GM12892 (cell line): ENCODE data around the gene ALG6.

Experiments
- DNase-seq: peaks from one replicate; pipeline ENCODE4 v3.0.0; 2011; ENCODE audit not compliant: insufficient read length
- FAIRE-seq: peaks from 2 replicates; lab custom pipeline; 2011; peaks lifted over from hg19 to GRCh38; lab: Jason Lieb, UNC
- POLR2A ChIP-seq: IDR thresholded peaks from 2 replicates; pipeline ENCODE4 v1.6.1; 2011; ENCODE audit warnings: low read depth, low read length, control low read depth
- POLR2AphosphoS5 ChIP-seq: IDR thresholded peaks from 2 replicates; pipeline ENCODE4 v1.6.1; 2011; ENCODE audit warnings: low read depth, low read length, control low read depth
- TAF1 ChIP-seq: IDR thresholded peaks from 2 replicates; pipeline ENCODE4 v1.6.1; 2011; ENCODE audit warnings: low read depth, mild to moderate bottlenecking, control low read depth, low read length, borderline replicate concordance

The ALG6 gene

DNA sequence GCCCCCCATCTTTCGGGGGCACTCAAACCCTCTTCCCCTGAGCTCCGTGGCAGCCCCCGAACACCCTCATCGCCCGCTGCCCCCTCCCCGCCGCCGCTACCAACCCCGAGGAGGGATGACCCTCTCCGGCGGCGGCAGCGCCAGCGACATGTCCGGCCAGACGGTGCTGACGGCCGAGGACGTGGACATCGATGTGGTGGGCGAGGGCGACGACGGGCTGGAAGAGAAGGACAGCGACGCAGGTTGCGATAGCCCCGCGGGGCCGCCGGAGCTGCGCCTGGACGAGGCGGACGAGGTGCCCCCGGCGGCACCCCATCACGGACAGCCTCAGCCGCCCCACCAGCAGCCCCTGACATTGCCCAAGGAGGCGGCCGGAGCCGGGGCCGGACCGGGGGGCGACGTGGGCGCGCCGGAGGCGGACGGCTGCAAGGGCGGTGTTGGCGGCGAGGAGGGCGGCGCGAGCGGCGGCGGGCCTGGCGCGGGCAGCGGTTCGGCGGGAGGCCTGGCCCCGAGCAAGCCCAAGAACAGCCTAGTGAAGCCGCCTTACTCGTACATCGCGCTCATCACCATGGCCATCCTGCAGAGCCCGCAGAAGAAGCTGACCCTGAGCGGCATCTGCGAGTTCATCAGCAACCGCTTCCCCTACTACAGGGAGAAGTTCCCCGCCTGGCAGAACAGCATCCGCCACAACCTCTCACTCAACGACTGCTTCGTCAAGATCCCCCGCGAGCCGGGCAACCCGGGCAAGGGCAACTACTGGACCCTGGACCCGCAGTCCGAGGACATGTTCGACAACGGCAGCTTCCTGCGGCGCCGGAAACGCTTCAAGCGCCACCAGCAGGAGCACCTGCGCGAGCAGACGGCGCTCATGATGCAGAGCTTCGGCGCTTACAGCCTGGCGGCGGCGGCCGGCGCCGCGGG, 44.2 kb upstream of the ALG6 start:
- DNase-seq (no peak), FAIRE-seq (no peak)
- TF ChIP-seq POLR2AphosphoS5 = no peak
- TF ChIP-seq POLR2A = no peak
- no peak for TF ChIP-seq TAF1

DNA sequence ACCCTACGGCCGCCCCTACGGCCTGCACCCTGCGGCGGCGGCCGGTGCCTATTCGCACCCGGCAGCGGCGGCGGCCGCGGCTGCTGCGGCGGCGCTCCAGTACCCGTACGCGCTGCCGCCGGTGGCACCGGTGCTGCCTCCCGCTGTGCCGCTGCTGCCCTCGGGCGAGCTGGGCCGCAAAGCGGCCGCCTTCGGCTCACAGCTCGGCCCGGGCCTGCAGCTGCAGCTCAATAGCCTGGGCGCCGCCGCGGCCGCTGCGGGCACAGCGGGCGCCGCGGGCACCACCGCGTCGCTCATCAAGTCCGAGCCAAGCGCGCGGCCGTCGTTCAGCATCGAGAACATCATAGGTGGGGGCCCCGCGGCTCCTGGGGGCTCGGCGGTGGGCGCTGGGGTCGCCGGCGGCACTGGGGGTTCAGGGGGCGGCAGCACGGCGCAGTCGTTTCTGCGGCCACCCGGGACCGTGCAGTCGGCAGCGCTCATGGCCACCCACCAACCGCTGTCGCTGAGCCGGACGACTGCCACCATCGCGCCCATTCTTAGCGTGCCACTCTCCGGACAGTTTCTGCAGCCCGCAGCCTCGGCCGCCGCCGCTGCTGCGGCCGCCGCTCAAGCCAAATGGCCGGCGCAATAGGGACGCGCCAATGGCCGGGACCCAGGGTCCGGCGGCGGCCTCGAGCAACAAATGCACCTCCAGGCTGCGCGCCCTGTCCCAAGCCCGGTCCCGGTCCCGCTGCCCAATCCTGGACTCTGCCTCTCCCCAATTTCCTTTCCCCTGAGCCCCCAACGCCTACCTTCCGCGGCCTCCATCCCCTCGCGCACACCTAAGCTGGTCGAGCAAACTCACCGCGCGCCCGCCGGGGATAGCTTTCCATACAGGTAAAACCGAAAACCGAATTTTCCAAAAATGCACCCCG, 43.3 kb upstream of the ALG6 start:
- no peak for DNase-seq
- no peak for TF ChIP-seq TAF1
- no peak for TF ChIP-seq POLR2A
- no peak for TF ChIP-seq POLR2AphosphoS5
- no peak for FAIRE-seq

DNA sequence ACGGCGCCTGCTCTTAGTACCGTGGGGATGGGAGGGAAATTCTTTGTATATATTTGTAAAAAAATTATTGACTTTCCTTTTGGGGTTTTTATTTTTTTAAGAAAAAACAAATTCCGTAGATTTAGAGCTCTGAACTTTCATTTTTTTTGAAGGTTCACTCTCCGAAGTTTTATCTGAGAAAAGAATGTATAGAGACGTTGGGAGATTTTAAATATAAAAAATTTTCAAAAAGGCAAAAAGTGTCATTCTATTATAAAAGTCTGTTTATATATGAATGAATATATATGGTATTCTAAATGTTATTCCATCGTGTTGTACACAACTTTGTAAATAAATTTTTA, 42.7 kb upstream of the ALG6 start:
- DNase-seq (no peak), FAIRE-seq (no peak)
- TF ChIP-seq TAF1 = no peak

GRCh38 chr1:63325279-63325985, 42.0 kb upstream of the ALG6 start:
- no peak for DNase-seq
- FAIRE-seq = no peak
- TF ChIP-seq TAF1 (no peak), POLR2AphosphoS5 (no peak), POLR2A (no peak)

GRCh38 chr1:63326106-63326472, 41.3 kb upstream of the ALG6 start:
- no peak for TF ChIP-seq POLR2AphosphoS5
- TF ChIP-seq POLR2A = no peak
- TF ChIP-seq TAF1 = no peak
- FAIRE-seq (no peak), DNase-seq (no peak)

DNA sequence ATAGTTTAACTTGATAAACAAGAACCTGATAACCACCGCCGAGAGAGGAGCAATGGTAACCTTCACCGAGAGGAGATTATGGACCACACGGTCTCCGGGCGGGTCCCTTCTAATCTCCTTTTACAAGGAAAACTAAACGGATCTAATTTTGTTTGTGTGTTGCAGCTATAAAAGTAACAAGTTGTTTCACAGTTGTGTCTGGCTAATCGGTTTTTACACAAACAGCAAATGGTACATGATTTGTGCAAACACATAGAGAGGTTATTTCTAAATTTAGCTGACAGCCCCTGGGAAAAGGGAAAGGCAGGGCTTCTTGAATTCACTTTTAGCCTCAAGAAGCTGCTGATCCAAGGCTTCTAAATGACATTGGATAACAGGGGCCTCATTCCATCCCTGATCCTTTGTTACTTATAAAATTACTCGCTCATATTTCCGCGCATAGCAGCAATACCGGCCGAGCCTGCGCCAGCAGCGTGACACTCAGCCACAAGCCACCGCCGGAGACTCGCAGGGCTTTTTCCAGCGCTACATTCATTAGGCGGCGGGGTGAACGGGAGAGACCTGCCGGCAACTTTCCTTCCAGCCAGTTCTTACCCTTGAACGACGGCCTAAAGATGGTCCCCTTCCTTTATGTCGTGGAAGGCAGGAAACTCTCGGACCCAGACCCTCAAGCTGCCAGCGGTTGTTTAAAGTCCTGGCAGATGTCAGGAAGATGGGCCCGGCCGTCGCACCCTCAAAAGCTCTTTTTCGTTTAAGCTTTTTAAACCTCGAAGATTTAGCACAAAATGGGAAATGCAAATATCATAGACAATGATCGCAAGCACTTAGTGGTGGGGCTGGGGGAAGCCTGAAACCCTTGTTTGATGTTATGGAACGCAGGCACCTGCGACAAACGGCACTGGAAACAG, 40.7 kb upstream of the ALG6 start:
- DNase-seq (no peak), FAIRE-seq (no peak)
- TF ChIP-seq TAF1 = no peak

- FAIRE-seq (peak; percentile 85), DNase-seq (no peak)
Observed at GRCh38 chr1:63327417-63328054, 39.9 kb upstream of the ALG6 start.

GRCh38 chr1:63328122-63328521, 39.3 kb upstream of the ALG6 start:
- DNase-seq (no peak), FAIRE-seq (no peak)
- no peak for TF ChIP-seq POLR2A
- no peak for TF ChIP-seq POLR2AphosphoS5
- no peak for TF ChIP-seq TAF1

More at GRCh38 chr1:63327417-63328054, 39.9 kb upstream of the ALG6 start:
- TF ChIP-seq TAF1 (no peak), POLR2A (no peak), POLR2AphosphoS5 (no peak)

DNA sequence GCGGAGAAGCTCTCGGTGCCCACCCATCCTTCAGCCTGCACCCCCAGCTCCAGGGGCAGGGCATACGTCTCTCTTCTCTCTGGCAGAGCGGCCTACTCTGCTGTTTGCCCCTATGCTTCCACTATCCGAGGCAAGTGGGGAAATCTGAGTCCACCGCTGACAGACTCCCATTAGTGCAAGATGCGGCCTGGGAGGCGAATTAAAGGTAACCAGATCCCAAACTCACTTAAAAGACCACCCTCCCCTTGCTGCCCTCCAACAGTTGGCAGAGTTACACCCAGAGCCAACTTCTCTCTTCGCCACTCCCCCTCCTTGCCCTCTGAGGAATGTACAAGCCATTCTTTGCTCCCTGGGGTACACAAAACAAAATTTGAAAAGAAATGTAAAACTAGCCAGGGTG, 38.6 kb upstream of the ALG6 start:
- FAIRE-seq (no peak), DNase-seq (no peak)
- TF ChIP-seq POLR2AphosphoS5 = no peak
- TF ChIP-seq POLR2A = no peak
- TF ChIP-seq TAF1 = no peak
